Endothelial cell of umbilical vein (primary cell): ENCODE measurements around the gene CA14.

ENCODE experiments used
- CTCF ChIP-seq, 2 donors: IDR thresholded peaks; 1 replicate in 1 of 2; 2 replicates in 1 of 2; pipeline ENCODE4 v1.5.1; 2011; ENCODE audit warnings: low read length in 2 of 2, mild to moderate bottlenecking in 2 of 2, moderate library complexity in 2 of 2, control low read depth in 1 of 2, inconsistent platforms in 1 of 2, low read depth in 1 of 2; ENCODE audit not compliant: insufficient read depth in 1 of 2; ENCODE audit errors: extremely low read depth in 1 of 2
- EZH2 ChIP-seq: IDR thresholded peaks from 2 replicates; pipeline ENCODE4 v1.6.1; 2012; ENCODE audit warnings: borderline replicate concordance, low read depth, mild to moderate bottlenecking, moderate library complexity, low read length, inconsistent platforms; ENCODE audit not compliant: severe bottlenecking
- FOS ChIP-seq: IDR thresholded peaks from 2 replicates; pipeline ENCODE4 v1.6.1; 2011; ENCODE audit warnings: mild to moderate bottlenecking, low read length, moderate library complexity, borderline replicate concordance; ENCODE audit not compliant: insufficient read depth
- JUN ChIP-seq: IDR thresholded peaks from 2 replicates; pipeline ENCODE4 v1.6.1; 2011; ENCODE audit warnings: borderline replicate concordance, low read depth; ENCODE audit not compliant: insufficient read length, insufficient read depth
- MAX ChIP-seq: IDR thresholded peaks from 2 replicates; pipeline ENCODE4 v1.6.1; 2011; ENCODE audit not compliant: insufficient read depth, insufficient read length
- MYC ChIP-seq: IDR thresholded peaks from one replicate; pipeline ENCODE4 v1.6.1; 2011; ENCODE audit warnings: mild to moderate bottlenecking, low read depth, low read length
- POLR2A ChIP-seq: IDR thresholded peaks from 2 replicates; pipeline ENCODE4 v1.6.1; 2012; ENCODE audit warnings: low read depth, mild to moderate bottlenecking, control low read depth, low read length
- POLR2AphosphoS5 ChIP-seq: IDR thresholded peaks from 2 replicates; pipeline ENCODE4 v1.6.1; 2012; ENCODE audit warnings: low read depth, mild to moderate bottlenecking, control low read depth, low read length, moderate library complexity; ENCODE audit not compliant: insufficient read depth

- TF ChIP-seq POLR2AphosphoS5 (no peak), FOS (no peak), CTCF (IDR thresholded peaks at IDR 0.05; ENCODE audit: extremely low read depth in 1 of 2, insufficient read depth in 1 of 2, low read depth in 1 of 2, low read length in 2 of 2) (no peak), MAX (no peak), POLR2A (no peak), JUN (no peak), MYC (no peak), EZH2 (no peak)
These were observed 14.6 kb upstream of the CA14 start for GRCh38 chr1:150243003-150243402.
